Bronchial epithelial cell (primary cell): ENCODE data around the gene PDIK1L. TPM values are rescaled to one million over a fixed set of nuclear protein-coding genes. Genes with fewer than 3 reads are reported as not detected.
A peak's percentile ranks its signal among the peaks of the same experiment; 100 is the strongest.

Source experiments
- DNase-seq: peaks from one replicate; pipeline ENCODE4 v3.0.0-alpha.2; 2010; ENCODE audit warnings: low read depth
- FAIRE-seq: peaks from 2 replicates; lab custom pipeline; 2011; peaks lifted over from hg19 to GRCh38; lab: Jason Lieb, UNC
- H3K27me3 ChIP-seq: 2 replicates; pipeline ENCODE4 v1.5.1; 2011; ENCODE audit warnings: low read length; ENCODE audit not compliant: control insufficient read depth, insufficient read depth
- H3K36me3 ChIP-seq: 2 replicates; pipeline ENCODE4 v1.5.1; 2011; ENCODE audit warnings: low read length; ENCODE audit not compliant: control insufficient read depth, insufficient read depth
- H3K4me3 ChIP-seq: 2 replicates; pipeline ENCODE4 v1.5.1; 2011; ENCODE audit warnings: mild to moderate bottlenecking, low read depth, low read length, control low read depth
- CTCF ChIP-seq: IDR thresholded peaks from 2 replicates; pipeline ENCODE4 v1.5.1; 2011; ENCODE audit warnings: mild to moderate bottlenecking, moderate library complexity, low read length, control low read depth, inconsistent platforms; ENCODE audit not compliant: insufficient read depth, severe bottlenecking
- total RNA-seq: library from RNA; depleted of rRNA; stranded (reverse); fragments of >200 nt; gene quantifications from 2 replicates; pipeline ENCODE4 v1.2.1, GENCODE V29; 2014

The PDIK1L gene
- total RNA-seq: 8.4 and 8.7 TPM in 2 replicates

- Histone ChIP-seq H3K27me3 (no peaks in the 10 kb centered on the region), H3K4me3 (peak within 1 kb of the TSS; percentile 96), H3K36me3 (peaks cover 1% of the 10 kb centered on the region)
- DNase-seq: peak; percentile 83
- FAIRE-seq: no peak
- TF ChIP-seq CTCF: no peak
Observed at GRCh38 chr1:26111530-26112406, at the start of gene PDIK1L. TSS of gene PDIK1L (plus strand) at chr1:26111824. CDS start at chr1:26114309, 2,485 bp downstream.

- H3K36me3 ChIP-seq: no peaks in the 10 kb centered on the region
- DNase-seq (peak; percentile 42), FAIRE-seq (no peak)
- no peak for TF ChIP-seq CTCF
- peaks cover 4% of the 10 kb centered on the region for H3K27me3 ChIP-seq
- no peak overlapping the region for H3K4me3 ChIP-seq
Observed at GRCh38 chr1:26064553-26064952, 47.1 kb upstream of the PDIK1L start.

- Histone ChIP-seq H3K4me3 (no peak overlapping the region), H3K27me3 (peaks cover 4% of the 10 kb centered on the region), H3K36me3 (no peaks in the 10 kb centered on the region)
- DNase-seq: no peak
- TF ChIP-seq CTCF: no peak
- no peak for FAIRE-seq
Observed at GRCh38 chr1:26066160-26066559, 45.5 kb upstream of the PDIK1L start.

- H3K4me3 ChIP-seq: no peak overlapping the region
- H3K36me3 ChIP-seq: no peaks in the 10 kb centered on the region
- H3K27me3 ChIP-seq: peaks cover 2% of the 10 kb centered on the region
- TF ChIP-seq CTCF: no peak
- no peak for DNase-seq
- FAIRE-seq: no peak
Observed at GRCh38 chr1:26066857-26067256, 44.8 kb upstream of the PDIK1L start.

- peaks cover 2% of the 10 kb centered on the region for H3K27me3 ChIP-seq
- FAIRE-seq (peak; percentile 75), DNase-seq (no peak)
- H3K36me3 ChIP-seq: no peaks in the 10 kb centered on the region
- H3K4me3 ChIP-seq: no peak within 1 kb of the TSS
- TF ChIP-seq CTCF: no peak
Observed at GRCh38 chr1:26067432-26067911, 44.2 kb upstream of the PDIK1L start, which contains the start of gene TRIM63. TSS of gene TRIM63 (minus strand) at chr1:26067630. CDS start at chr1:26067494, 136 bp downstream.

- Histone ChIP-seq H3K27me3 (peaks cover 2% of the 10 kb centered on the region), H3K36me3 (no peaks in the 10 kb centered on the region), H3K4me3 (no peak overlapping the region)
- no peak for TF ChIP-seq CTCF
- FAIRE-seq: no peak
- DNase-seq: no peak
Observed at GRCh38 chr1:26069941-26070295, 41.7 kb upstream of the PDIK1L start.
